Suprapubic skin (tissue), 4 donors: Measurements from ENCODE around the gene CR1L.

ENCODE experiments used
- CTCF ChIP-seq, 2 donors: fragments of 200-600 bp in 1 of 2; fragments of 450-650 bp in 1 of 2; sonication (generic) in 1 of 2; IDR thresholded peaks; one replicate each; pipeline ENCODE4 v1.5.1; 2016 to 2019; ENCODE audit warnings: antibody characterized with exemption in 2 of 2, mild to moderate bottlenecking in 1 of 2, moderate library complexity in 1 of 2
- EP300 ChIP-seq: sonication (generic); formaldehyde crosslinking; IDR thresholded peaks from one replicate; pipeline ENCODE4 v1.6.1; 2017; ENCODE audit warnings: antibody characterized with exemption
- POLR2A ChIP-seq, 2 donors: fragments of 450-650 bp; IDR thresholded peaks; one replicate each; pipeline ENCODE4 v1.6.1; 2017; ENCODE audit warnings: antibody characterized with exemption in 2 of 2, mild to moderate bottlenecking in 2 of 2, moderate library complexity in 2 of 2
- POLR2AphosphoS5 ChIP-seq, 3 donors: sonication (generic); formaldehyde crosslinking; IDR thresholded peaks; one replicate each; pipeline ENCODE4 v1.6.1; 2017; ENCODE audit warnings: antibody characterized with exemption in 3 of 3

- no peak for TF ChIP-seq CTCF (IDR thresholded peaks at IDR 0.05)
- TF ChIP-seq POLR2A (IDR thresholded peaks at IDR 0.05): no peak
- no peak for TF ChIP-seq POLR2AphosphoS5 (IDR thresholded peaks at IDR 0.05)
- TF ChIP-seq EP300: no peak
These were observed 24.6 kb downstream of the CR1L start for GRCh38 chr1:207669528-207670009.
